ENCODE data around the gene NDC80. TPM values are rescaled to one million over a fixed set of nuclear protein-coding genes. Genes with fewer than 3 reads are reported as not detected.
A peak's percentile ranks its signal among the peaks of the same experiment; 100 is the strongest.

NDC80 gene
- total and polyA plus RNA-seq, 3 donors from 2014 or later: 8.4 to 15.4 (median 12.9) TPM

DNA sequence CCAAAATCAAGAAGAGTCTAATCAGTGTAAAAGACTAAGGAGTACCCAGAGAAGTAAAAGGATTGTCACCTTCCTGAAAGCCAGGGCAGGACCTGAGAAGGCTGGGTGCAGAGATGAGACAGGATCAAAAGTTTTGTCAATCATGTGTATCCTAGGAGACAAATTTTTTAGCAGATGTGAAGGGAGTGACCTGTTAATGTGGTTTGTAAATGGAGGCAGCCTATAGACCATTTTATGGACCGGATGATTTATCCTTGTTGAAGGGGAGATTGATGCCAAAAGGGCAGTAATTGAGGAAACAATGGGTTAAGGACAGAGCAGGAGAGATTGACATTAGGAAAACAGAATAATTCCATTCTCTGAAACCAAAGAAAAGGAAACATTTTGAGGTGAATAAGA lies 813 bp downstream of the NDC80 start:
- Histone ChIP-seq H3K9me3 (no peaks in the 10 kb centered on the region), H3K36me3 (ENCODE audit: low read depth, missing control alignments) (no peaks in the 10 kb centered on the region), H3K4me3 (peak overlapping the region in 1 of 2 donors; percentile 90), H3K27ac (peak overlapping the region in 1 of 2 donors; percentile 100), H3K4me1 (peaks cover 12% of the 10 kb centered on the region), H3K27me3 (no peaks in the 10 kb centered on the region)
- DNase-seq: no peak
- WGBS, 2 donors: 0 to 6% methylated on average over 1 of the region's 1 CpG
- TF ChIP-seq, protein P1, sequence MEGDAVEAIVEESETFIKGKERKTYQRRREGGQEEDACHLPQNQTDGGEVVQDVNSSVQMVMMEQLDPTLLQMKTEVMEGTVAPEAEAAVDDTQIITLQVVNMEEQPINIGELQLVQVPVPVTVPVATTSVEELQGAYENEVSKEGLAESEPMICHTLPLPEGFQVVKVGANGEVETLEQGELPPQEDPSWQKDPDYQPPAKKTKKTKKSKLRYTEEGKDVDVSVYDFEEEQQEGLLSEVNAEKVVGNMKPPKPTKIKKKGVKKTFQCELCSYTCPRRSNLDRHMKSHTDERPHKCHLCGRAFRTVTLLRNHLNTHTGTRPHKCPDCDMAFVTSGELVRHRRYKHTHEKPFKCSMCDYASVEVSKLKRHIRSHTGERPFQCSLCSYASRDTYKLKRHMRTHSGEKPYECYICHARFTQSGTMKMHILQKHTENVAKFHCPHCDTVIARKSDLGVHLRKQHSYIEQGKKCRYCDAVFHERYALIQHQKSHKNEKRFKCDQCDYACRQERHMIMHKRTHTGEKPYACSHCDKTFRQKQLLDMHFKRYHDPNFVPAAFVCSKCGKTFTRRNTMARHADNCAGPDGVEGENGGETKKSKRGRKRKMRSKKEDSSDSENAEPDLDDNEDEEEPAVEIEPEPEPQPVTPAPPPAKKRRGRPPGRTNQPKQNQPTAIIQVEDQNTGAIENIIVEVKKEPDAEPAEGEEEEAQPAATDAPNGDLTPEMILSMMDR (IDR thresholded peaks at IDR 0.05): no peak
- TF ChIP-seq POLR2A (IDR thresholded peaks at IDR 0.05): no peak
- intact Hi-C loops (cut with DNase I; ENCODE audit: low total_unique reads): no loop called here

DNA sequence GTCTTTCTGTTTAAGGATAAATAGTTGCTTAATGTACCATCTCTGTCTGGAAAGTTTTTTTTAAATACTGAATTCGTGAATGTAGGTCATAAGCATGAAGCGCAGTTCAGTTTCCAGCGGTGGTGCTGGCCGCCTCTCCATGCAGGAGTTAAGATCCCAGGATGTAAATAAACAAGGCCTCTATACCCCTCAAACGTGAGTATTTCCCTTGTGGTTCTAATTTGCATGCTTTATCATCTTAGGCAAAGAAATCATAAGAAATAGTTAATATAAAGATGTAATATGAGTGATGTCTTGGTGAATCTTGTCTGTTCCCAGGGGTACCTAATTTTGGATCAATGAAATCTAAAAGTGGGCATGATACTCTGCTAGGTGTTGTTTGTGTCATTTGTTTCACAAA lies 1.5 kb downstream of the NDC80 start:
- no peak overlapping the region for H3K4me3 ChIP-seq
- H3K4me1 ChIP-seq: peaks cover 12% of the 10 kb centered on the region
- H3K9me3 ChIP-seq: no peaks in the 10 kb centered on the region
- no peaks in the 10 kb centered on the region for H3K27me3 ChIP-seq
- H3K27ac ChIP-seq: no peak overlapping the region
- no peaks in the 10 kb centered on the region for H3K36me3 ChIP-seq (ENCODE audit: low read depth, missing control alignments)
- intact Hi-C loops (cut with DNase I; ENCODE audit: low total_unique reads): no loop called here
- DNase-seq: no peak
- TF ChIP-seq, protein P1 (IDR thresholded peaks at IDR 0.05): no peak
- TF ChIP-seq POLR2A (IDR thresholded peaks at IDR 0.05): no peak
- WGBS, 2 donors: 28 to 31% methylated on average over 5 of the region's 5 CpGs

DNA sequence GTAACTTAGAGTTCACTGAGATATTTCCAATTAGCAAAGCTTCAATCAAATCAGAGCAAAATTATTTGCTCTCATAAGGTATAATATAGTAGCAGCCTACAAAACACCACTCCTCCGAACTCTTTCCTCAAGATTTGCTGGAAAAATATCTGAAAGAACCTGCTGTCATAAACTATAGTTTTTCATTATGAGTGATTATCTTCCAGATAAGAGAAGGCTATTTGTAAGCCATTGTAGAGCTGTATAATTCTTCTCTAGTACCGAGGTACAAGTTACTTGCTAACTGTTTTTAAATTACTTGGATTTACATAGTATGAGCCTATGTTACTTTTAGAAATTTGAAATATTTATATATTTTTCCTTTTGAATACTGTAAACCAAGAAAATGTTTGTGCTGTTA lies 2.1 kb downstream of the NDC80 start:
- intact Hi-C loops (cut with DNase I; ENCODE audit: low total_unique reads): no loop called here
- Histone ChIP-seq H3K4me1 (peaks cover 12% of the 10 kb centered on the region), H3K4me3 (no peak overlapping the region), H3K36me3 (ENCODE audit: low read depth, missing control alignments) (no peaks in the 10 kb centered on the region), H3K27ac (no peak overlapping the region), H3K27me3 (no peaks in the 10 kb centered on the region), H3K9me3 (no peaks in the 10 kb centered on the region)
- TF ChIP-seq, protein P1 (IDR thresholded peaks at IDR 0.05): no peak
- TF ChIP-seq POLR2A (IDR thresholded peaks at IDR 0.05): no peak
- DNase-seq: no peak
- WGBS, 2 donors: 53 to 62% methylated on average over 2 of the region's 2 CpGs

DNA sequence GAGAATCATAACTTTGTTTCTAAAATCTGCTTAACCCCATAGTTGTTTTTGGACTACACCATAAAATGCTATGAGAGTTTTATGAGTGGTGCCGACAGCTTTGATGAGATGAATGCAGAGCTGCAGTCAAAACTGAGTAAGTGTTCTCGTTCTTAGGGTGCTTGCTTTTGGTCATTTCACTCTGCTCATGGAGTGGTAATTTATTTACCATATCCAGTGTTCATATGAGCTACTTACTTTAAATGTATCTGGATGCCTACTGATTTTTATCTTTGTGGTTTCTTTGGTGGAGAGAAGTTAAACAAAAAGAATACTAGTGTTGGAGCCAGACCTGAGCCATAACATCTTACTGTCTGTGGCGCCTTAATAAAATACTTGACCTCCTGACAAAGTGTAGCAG lies 16.4 kb downstream of the NDC80 start:
- Histone ChIP-seq H3K4me1 (no peaks in the 10 kb centered on the region), H3K27me3 (no peaks in the 10 kb centered on the region), H3K27ac (no peak overlapping the region), H3K4me3 (no peak overlapping the region), H3K9me3 (no peaks in the 10 kb centered on the region), H3K36me3 (ENCODE audit: low read depth, missing control alignments) (no peaks in the 10 kb centered on the region)
- no peak for DNase-seq
- TF ChIP-seq, protein P1 (IDR thresholded peaks at IDR 0.05): no peak
- TF ChIP-seq POLR2A (IDR thresholded peaks at IDR 0.05): no peak
- WGBS, 2 donors: 92 to 94% methylated on average over 3 of the region's 3 CpGs
- intact Hi-C loops (cut with DNase I; ENCODE audit: low total_unique reads): no loop called here

DNA sequence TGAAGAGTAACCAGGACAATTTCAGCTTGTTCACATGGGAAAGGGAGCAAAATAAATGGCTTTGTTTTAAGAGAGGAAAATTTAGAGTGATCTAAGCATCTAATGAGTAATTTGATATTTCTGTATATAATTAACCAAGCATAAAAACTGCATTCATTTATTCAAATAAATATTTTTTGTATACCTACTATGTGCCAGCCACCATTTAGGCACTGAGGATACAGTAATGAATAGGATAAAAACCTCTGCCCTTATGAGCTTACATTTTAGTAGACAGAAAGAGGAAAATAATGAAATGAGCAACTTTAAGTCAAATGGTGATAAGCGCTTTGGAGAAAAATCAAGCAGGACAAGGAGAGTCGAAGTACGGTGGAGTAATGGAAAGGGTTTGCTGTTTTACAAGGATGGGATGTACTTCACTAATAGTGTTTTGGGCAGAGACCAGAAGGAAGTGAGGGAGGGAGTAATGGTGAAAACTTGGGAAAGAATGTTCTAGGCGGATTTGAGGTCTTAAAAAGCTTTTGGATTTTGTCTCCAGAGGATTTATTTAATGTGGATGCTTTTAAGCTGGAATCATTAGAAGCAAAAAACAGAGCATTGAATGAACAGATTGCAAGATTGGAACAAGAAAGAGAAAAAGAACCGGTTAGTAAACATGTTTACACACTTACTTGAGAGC lies 17.4 kb downstream of the NDC80 start:
- DNase-seq: no peak
- Histone ChIP-seq H3K4me3 (no peak overlapping the region), H3K36me3 (ENCODE audit: low read depth, missing control alignments) (no peaks in the 10 kb centered on the region)

More for the DNA sequence above, 17.4 kb downstream of the NDC80 start:
- no peak for TF ChIP-seq POLR2A (IDR thresholded peaks at IDR 0.05)
- TF ChIP-seq, protein P1 (IDR thresholded peaks at IDR 0.05): no peak
- H3K4me1 ChIP-seq: no peaks in the 10 kb centered on the region
- H3K27me3 ChIP-seq: no peaks in the 10 kb centered on the region
- WGBS, 2 donors: 51 to 56% methylated on average over 5 of the region's 5 CpGs
- intact Hi-C loops (cut with DNase I; ENCODE audit: low total_unique reads): no loop called here
- H3K27ac ChIP-seq: peak overlapping the region in 1 of 2 donors; percentile 46
- no peaks in the 10 kb centered on the region for H3K9me3 ChIP-seq

Measured in testis (tissue), 3 donors.